GM19328 (cell line): ENCODE data around the gene LRRC8C.
"Not testable (repeated sequence)": the region's sequence is repeated elsewhere in the genome, so short reads cannot be mapped to it uniquely, and the experiment has no call there.

Source experiments
- ATAC-seq: cut with Tn5 transposase; IDR thresholded peaks from one replicate; pipeline ENCODE4 v1.9.1; 2021; ENCODE audit warnings: mild to moderate bottlenecking, moderate library complexity; ENCODE audit not compliant: unreplicated experiment

The LRRC8C gene

GRCh38 chr1:89701746-89702241 lies 68.9 kb downstream of the LRRC8C start:
- ATAC-seq: no peak

DNA sequence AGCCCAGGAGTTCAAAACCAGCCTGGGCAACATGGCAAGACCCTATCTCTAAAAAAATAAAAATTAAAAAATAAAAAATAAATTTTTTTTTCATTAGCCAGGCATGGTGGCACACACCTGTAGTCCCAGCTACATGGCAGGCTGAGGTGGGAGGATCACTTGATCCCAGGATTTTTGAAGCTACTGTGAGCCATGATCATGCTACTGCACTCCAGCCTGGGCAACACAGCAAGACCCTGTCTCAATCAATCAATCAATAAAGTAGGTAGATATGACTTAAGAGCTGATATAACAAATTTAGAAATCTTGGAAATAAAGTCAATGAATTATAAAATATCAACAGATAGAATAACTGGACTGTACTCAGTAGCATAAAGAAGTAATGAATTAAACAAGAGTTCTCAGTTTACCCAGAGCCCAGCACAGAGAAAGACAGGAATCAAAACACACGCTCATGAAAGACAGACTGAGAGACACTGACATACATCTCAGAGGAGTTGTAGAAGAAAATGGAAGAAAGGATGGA lies 69.7 kb downstream of the LRRC8C start:
- no peak for ATAC-seq

DNA sequence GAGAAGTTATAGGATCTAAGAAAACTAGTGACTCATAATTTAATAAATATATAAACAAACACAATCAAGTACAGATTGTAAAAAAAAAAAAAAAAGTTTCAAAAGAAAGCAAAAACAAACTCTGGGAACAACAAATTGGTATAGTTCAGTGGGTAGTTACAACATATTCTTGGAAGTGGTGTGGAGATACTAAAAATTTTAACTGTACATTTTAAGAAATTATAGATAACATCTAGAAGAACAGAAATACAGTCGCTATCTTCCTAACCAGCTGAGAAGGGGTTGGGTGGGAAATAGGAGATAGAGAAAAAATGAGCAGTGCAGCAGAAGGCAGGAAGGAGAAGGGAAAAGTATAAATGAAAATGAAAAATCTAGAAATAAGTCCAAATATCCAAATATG lies 70.5 kb downstream of the LRRC8C start:
- ATAC-seq: no peak

GRCh38 chr1:89704014-89704413 lies 71.1 kb downstream of the LRRC8C start:
- ATAC-seq: no peak

DNA sequence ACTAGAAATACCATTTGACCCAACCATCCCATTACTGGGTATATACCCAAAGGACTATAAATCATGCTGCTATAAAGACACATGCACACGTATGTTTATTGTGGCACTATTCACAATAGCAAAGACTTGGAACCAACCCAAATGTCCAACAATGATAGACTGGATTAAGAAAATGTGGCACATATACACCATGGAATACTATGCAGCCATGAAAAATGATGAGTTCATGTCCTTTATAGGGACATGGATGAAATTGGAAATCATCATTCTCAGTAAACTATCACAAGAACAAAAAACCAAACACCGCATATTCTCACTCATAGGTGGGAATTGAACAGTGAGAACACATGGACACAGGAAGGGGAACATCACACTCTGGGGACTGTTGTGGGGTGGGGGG lies 72.0 kb downstream of the LRRC8C start:
- not testable (repeated sequence) for ATAC-seq

DNA sequence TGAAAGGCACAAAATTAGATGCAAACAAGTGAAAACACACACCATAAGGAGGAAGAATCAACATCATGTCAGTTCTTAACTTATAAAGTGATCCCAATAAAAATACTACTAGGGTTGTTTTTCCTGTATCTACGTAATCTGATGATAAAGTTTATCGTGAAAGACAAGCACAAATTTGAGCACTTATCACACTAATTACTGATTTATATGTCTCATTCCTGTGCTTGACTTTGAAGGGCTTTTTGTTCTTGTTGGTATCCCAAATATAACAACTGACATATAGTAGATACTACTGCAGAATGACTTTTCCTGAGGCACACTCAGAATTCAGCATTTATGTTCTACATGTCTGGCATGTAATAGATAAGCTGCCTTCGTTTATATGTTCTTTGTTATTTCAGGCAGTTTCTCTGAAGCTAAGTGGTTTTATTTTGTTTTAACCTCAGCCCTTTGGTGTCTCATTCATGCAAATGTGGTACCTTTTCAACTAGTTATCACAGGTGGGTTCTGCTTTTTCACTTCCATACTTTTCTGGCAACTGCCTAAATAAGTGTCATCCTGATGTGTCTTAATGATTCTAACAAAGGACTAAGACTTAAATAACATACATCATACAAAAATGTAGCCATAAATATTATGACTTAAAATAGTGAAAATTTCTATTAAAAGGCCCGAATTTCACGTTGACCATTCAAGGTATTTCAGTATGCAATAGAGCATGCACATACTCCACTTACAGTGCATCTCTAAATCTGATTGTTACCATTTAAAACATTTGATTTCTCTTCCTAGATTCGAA lies 73.2 kb downstream of the LRRC8C start:
- no peak for ATAC-seq

- ATAC-seq: no peak
These were observed 73.7 kb downstream of the LRRC8C start for GRCh38 chr1:89706700-89707012.

- no peak for ATAC-seq
These were observed 75.9 kb downstream of the LRRC8C start for GRCh38 chr1:89708751-89709375.

DNA sequence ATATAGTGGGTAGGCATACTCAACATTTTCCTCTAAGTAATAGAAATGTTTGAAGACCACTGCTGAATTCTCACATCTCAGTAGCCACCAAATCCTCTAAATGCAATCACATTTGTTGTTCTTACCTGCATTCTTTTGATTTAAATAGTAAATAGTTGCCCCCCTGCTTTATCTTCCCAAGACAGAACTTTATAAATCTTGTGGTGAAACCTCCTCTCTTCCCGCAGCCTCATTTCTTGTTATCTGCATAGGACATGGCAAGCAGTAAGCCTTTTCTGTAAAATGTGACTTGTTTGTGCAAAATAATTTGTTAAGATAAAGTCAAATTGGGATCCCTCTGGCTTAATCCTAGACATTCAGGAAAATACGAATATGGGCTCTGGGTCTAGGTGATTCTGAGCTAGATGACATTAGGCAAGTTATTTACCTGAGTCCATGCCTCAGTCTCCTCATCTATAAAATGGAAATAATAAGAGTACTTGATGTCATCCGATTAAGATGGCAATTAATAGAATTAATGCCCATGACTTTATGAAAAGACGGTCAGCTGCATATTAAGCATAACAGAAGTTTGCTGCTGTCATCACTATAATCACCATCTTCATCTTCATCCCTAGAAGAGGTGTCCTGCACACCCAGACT lies 77.7 kb downstream of the LRRC8C start:
- no peak for ATAC-seq

DNA sequence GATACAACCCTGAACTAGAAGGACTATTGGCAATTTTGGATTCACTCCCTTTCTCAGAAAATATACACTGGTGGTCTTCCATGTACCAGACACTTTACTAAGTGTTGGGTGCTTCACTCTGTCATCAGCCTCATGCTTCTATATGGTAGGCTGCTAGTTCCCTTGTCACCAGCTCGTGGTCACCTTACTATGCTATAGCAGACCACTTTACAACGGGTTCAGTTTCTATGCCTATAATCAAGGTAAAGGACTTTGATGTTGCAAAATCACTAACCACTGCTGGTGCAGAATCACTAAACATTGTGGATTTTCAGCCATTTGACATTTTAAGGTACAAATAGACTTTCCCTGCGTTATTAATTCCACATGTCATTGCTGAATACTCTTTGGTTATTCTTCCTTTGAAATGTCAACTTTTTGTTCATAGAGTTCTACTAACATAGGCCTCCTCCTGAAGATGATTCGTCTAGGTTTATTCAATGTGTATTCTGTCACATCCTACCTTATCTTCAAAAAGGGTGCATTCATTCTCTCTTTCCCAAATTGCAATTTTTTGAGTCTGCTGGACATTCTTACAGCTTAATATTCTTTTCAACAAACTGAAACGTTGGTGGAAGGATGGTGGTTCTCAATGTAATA lies 78.3 kb downstream of the LRRC8C start:
- ATAC-seq: no peak

DNA sequence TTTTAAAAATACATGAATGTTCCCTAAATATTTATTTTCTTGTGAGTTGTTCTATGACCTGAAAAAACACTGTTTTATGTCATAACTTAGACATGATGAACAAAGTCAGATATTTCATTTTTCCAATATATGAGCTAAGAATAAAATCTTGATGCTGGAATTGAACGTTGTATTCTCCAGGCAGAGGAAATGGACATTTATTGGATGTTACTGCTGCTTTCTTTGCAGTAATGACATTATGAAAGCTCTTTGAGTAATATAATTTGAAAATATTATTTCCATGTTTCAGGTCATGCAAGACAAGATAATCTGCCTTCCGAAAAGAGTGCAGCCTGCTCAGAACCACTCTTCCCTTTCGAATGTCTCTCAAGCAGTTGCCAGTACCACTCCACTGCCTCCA lies 79.5 kb downstream of the LRRC8C start:
- ATAC-seq: no peak

DNA sequence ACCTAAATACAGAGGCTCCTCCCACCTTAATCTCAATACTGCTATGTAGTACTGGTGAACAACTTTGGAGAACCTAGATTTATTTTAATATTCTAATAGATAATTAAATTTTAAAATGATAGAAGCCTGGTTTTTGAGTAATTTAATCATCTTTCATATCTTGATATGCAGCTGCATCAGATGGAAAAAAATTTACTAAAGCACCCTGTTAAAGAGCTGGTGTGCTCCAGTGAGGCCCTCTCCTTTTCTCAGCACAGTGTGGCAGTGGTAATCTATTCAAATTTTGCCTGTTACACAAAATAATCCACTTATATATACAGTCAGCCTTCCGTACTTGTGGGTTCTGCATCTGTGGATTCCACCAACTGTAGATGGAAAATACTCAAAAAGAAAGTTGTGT lies 82.8 kb downstream of the LRRC8C start:
- no peak for ATAC-seq

DNA sequence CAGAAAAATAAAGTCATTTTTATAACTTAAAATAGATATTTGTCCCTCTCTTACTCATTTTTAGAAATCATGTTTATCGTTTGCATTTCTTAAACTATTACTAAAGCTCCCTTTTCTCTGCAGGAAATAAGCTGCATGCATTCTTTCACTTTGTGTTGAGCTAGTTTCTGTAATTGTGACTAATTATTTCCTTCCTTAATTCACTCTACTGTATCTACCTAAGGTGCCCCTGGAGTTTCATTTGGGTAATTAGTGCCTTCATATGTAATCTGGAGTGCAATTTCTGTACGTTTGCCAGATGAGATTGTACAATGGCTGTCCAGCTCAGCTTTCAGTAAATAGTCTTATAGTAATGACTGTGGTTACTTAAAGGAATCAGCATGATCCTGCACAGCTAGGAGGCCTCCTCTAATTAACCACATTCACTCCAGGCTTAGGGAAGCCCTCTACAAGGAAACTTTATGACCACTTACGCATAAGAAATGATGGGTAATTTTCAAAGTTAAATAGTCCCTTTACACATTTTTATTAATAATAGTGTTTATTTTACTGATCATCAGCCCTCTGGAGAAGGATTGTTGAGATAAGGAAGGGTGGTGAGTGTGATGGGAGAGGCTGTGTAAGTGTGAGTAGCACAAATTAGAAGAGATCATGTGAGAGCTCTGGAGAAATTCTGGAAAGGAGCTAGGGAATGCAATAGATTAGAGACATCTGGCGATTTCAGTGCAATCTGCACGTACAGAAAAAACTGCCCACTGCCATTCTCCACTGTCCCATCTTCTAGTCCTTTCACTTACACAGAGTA lies 86.8 kb downstream of the LRRC8C start:
- ATAC-seq: peak; percentile 70

DNA sequence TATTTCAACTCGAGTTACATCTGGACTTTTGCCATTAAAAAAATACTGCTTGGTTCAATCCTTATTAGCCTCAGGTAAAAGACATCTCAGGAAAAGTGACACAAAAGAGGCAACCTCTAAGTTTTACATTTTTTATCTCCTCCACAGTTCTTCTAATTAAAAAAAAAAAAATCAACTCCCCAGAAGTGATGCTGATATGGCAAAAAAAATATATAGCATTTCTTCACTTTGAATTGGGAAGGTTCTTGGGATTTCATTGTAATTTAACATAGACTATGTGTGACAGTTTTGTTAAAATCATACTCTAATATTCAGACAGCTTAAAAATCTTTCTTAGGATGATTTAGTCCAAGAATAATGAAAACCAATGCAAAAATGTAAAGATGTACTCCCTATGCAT lies 87.9 kb downstream of the LRRC8C start:
- ATAC-seq: no peak

- no peak for ATAC-seq
These were observed 88.4 kb downstream of the LRRC8C start for GRCh38 chr1:89721351-89721750.

- no peak for ATAC-seq
These were observed 90.2 kb downstream of the LRRC8C start for GRCh38 chr1:89723144-89723543.

DNA sequence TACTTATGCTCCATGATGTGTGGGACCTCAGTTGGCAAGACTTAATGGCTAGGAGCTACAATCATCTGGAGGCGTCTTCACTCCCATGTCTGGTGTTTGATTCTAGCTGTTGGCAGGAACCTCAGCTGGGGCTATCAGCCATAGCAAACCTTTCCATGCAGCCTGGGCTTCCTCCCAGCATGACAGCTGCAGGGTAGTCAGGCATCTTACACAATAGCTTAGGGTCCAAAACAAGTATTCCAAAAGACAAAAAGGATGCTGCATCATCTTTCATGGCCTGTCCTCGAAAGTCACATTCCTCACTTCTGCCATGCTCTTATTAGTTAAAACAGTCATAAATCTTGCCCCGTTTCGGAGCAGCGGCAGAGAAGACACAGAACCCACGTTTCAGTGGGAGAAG lies 90.9 kb downstream of the LRRC8C start:
- no peak for ATAC-seq

GRCh38 chr1:89724369-89725010 lies 91.6 kb downstream of the LRRC8C start:
- peak; percentile 66 for ATAC-seq

GRCh38 chr1:89725011-89725370 lies 92.1 kb downstream of the LRRC8C start:
- no peak for ATAC-seq

DNA sequence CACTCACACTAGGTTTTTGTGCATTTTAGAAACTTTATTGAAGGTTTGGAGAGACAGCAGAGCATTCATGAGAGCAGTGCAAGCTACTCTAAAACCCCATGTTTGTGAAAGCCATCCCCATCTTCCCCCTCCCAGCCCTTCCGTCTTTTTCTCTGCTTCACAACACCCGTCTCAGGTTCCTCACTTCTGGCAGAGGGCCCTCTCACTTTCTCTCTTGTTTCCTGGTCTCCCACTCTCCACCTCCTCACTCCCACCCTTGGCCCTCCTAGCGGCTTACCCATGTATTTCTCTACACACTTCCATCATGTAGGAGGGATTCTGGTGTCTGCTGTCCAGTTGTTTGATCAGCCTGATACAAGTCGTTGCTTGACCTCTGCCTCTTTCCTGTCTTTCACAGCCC lies 92.7 kb downstream of the LRRC8C start:
- no peak for ATAC-seq
